ENCODE results near the gene C6orf163. TPM values are rescaled to one million over a fixed set of nuclear protein-coding genes. Genes with fewer than 3 reads are reported as not detected.
A peak's percentile ranks its signal among the peaks of the same experiment; 100 is the strongest.

The C6orf163 gene
- total and polyA plus RNA-seq, 2 of the 4 experiments (the other 2 are of a cell fraction): 0.55 to 0.90 TPM

DNA sequence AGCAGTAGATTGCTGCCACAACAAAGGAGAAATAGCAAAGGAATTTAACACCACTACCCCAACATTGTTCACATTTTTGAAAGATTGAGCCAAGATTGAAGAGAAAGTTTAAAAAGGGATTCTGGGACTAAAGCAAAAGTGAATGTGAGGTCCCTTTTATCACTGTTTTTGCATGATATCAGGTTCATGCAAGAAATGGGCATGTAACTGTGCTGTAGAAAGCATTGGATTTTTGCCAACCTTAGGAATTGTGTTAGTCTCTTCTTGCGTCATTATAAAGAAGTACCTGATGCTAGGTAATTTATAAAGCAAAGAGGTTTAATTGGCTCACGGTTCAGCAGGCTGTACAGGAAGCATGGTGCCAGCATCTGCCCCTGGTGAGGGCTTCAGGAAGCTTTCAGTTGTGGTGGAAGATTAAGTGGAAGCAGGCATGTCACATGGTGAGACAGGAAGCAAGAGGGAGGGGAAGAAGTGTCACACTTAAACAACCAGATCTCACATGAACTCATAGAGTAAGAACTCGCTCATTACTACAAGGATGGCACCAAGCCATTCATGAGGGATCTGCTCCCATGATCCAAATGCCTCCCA lies 10.9 kb upstream of the C6orf163 start:
- no peak overlapping the region for H2AK9ac ChIP-seq (replicated peaks; ENCODE audit: low read depth, low read length, poor library complexity)
- intact Hi-C loops (cut with micrococcal nuclease) (no loop called here), in situ Hi-C loops (cut with MboI; ENCODE audit: low sequenced_read_pairs) (no loop called here), dilution Hi-C loops (cut with HindIII; ENCODE audit: low sequenced_read_pairs, unreplicated experiment) (no loop called here)
- H4K8ac ChIP-seq (ENCODE audit: low read depth in 2 of 2, low read length in 2 of 2): no peak overlapping the region
- no TSS peak for BruUV-seq (replicated peaks)
- no peak overlapping the region for H3K9ac ChIP-seq (ENCODE audit: low read depth, low read length)
- H3K18ac ChIP-seq (ENCODE audit: low read depth, low read length): no peak overlapping the region
- TF ChIP-seq NFE2L2 (IDR thresholded peaks at IDR 0.05; ENCODE audit: low read depth, low read length): no peak
- TF ChIP-seq USF2 (IDR thresholded peaks at IDR 0.05; ENCODE audit: low read depth, low read length): peak; percentile 34; the same call in 1 of the 2 replicates
- no peak overlapping the region for H3K4me3 ChIP-seq (ENCODE audit: insufficient read depth, low read depth, low read length)
- no peak overlapping the region for H3K56ac ChIP-seq (ENCODE audit: extremely low read depth, insufficient read depth, low read length)
- H4K5ac ChIP-seq (ENCODE audit: low read depth, low read length): no peak overlapping the region
- peak overlapping the region; percentile 43; the same call in 1 of the 2 replicates for H3K4me2 ChIP-seq (ENCODE audit: low read depth, low read length)
- H3K4ac ChIP-seq (ENCODE audit: low read depth, low read length): no peak overlapping the region
- no peak overlapping the region for H2BK120ac ChIP-seq (ENCODE audit: low read depth, low read length)
- peaks cover 4% of the 10 kb centered on the region; the same call in 1 of the 2 replicates for H3K9me1 ChIP-seq (ENCODE audit: insufficient read depth, low read length)
- no peaks in the 10 kb centered on the region for H3K36me3 ChIP-seq (ENCODE audit: control insufficient read depth, insufficient read depth, low read length)
- peak; percentile 54 for DNase-seq
- no peaks in the 10 kb centered on the region for H3K27me3 ChIP-seq (ENCODE audit: control insufficient read depth, insufficient read depth, low read length)
- H2AFZ ChIP-seq (replicated peaks; ENCODE audit: low read length, poor library complexity): no peak overlapping the region
- no peak overlapping the region for H4K91ac ChIP-seq (ENCODE audit: insufficient read depth, low read depth, low read length)
- H3K79me1 ChIP-seq (ENCODE audit: low read depth in 1 of 2, low read length in 2 of 2): peaks cover 13 to 14% of the 10 kb centered on the region in 2 experiments; a peak in 3 of 4 replicates
- H2BK15ac ChIP-seq (ENCODE audit: low read depth, low read length): no peak overlapping the region
- H3K14ac ChIP-seq (replicated peaks; ENCODE audit: low read depth, low read length): no peak overlapping the region
- H3K23ac ChIP-seq (ENCODE audit: low read depth, low read length): no peak overlapping the region
- H4K20me1 ChIP-seq (ENCODE audit: insufficient read depth, low read length): no peaks in the 10 kb centered on the region
- no peak overlapping the region for H3K27ac ChIP-seq (ENCODE audit: insufficient read depth, low read length)
- WGBS, 2 experiments (ENCODE audit: extremely low coverage in 2 of 2, insufficient read length in 1 of 2): 80% methylated on average over 1 of the region's 3 CpGs; no CpG with 5 or more reads in 1 of the 2 experiments
- H3K4me1 ChIP-seq (ENCODE audit: control insufficient read depth, insufficient read depth, low read length): peaks cover 6% of the 10 kb centered on the region; the same call in 1 of the 2 replicates
- ChIA-PET CTCF (no interaction called here), POLR2A (ENCODE audit: unreplicated experiment) (no interaction called here)
- no peak overlapping the region for H2AK5ac ChIP-seq (ENCODE audit: low read depth, low read length)
- H2BK20ac ChIP-seq (ENCODE audit: low read depth, low read length): no peak overlapping the region
- no peak overlapping the region for H2BK5ac ChIP-seq (ENCODE audit: low read depth, low read length, poor library complexity, severe bottlenecking)
- H3K9me3 ChIP-seq (ENCODE audit: control insufficient read depth, insufficient read depth, low read length): no peaks in the 10 kb centered on the region
- ATAC-seq (ENCODE audit: low read depth): peak; percentile 14

All from IMR-90 (cell line).